ENCODE measurements around the gene SLC7A7. TPM values are rescaled to one million over a fixed set of nuclear protein-coding genes. Genes with fewer than 3 reads are reported as not detected.
"Not testable (repeated sequence)": the region's sequence is repeated elsewhere in the genome, so short reads cannot be mapped to it uniquely, and the experiment has no call there.

SLC7A7 gene
- total and polyA plus RNA-seq, 9 of the 15 experiments (the other 6 are each of a cell fraction or from before 2014, with no cell fraction given) = 0.07 to 0.68 (median 0.41) TPM

DNA sequence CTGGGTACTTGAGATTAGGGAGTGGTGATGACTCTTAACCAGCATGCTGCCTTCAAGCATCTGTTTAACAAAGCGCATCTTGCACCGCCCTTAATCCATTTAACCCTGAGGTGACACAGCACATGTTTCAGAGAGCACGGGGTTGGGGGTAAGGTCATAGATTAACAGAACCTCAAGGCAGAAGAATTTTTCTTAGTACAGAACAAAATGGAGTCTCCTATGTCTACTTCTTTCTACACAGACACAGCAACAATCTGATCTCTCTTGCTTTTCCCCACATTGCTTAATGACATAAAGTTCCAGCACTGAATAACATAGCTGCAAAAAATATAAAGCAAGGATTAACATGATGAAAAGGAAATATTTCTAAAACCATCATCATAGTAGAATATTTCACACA, 89.9 kb downstream of the SLC7A7 start:
- WGBS (ENCODE audit: insufficient coverage, low coverage, missing lambda C conversion rate) = 0% methylated on average over 2 of the region's 3 CpGs
- H4K20me1 ChIP-seq (replicated peaks; ENCODE audit: control insufficient read depth, insufficient read depth, low read length); DNase-seq (ENCODE audit: extremely low read depth in 1 of 4, low spot score in 3 of 4); intact Hi-C loops (cut with micrococcal nuclease); ATAC-seq; H3K27me3 ChIP-seq (ENCODE audit: control insufficient read depth in 2 of 2, insufficient read depth in 2 of 2, low read length in 2 of 2); H3K79me2 ChIP-seq (ENCODE audit: control insufficient read depth, insufficient read depth, low read length); H2AFZ ChIP-seq (ENCODE audit: low read depth, low read length); H3K4me3 ChIP-seq; H3K27ac ChIP-seq (ENCODE audit: extremely low read depth, low read depth, low read length); CTCF ChIA-PET (ENCODE audit: low intra/inter-chr PET ratio); H3K9ac ChIP-seq (ENCODE audit: insufficient read depth in 1 of 2, low read depth in 2 of 2, low read length in 2 of 2); H3K4me2 ChIP-seq (ENCODE audit: insufficient read depth, low read length); in situ Hi-C loops (cut with MboI); H3K9me1 ChIP-seq (ENCODE audit: control insufficient read depth, insufficient read depth, low read length); FAIRE-seq; H3K36me3 ChIP-seq (ENCODE audit: control insufficient read depth, insufficient read depth, low read length); POLR2A ChIA-PET; H3K9me3 ChIP-seq (replicated peaks; ENCODE audit: control insufficient read depth, insufficient read depth, low read depth, low read length); BruUV-seq (replicated peaks); TF ChIP-seq NR2C2 (CRISPR knock-in tag; IDR thresholded peaks at IDR 0.05); NR2C1 (IDR thresholded peaks at IDR 0.05): not testable (repeated sequence)
- H3K4me1 ChIP-seq (replicated peaks in 1 of 2; ENCODE audit: control insufficient read depth in 2 of 2, insufficient read depth in 2 of 2, low read length in 2 of 2) = peaks cover 10 to 13% of the 10 kb centered on the region in 2 experiments; a peak in 4 of 5 replicates
- TF ChIP-seq NCOR1 (IDR thresholded peaks at IDR 0.05) (peak; percentile 33; the same call in 1 of the 2 replicates), NR2C2 (tag; IDR thresholded peaks at IDR 0.05) (peak; percentile 27; the same call in 1 of the 2 replicates), ZNF668 (CRISPR knock-in tag; IDR thresholded peaks at IDR 0.05) (peak; percentile 28; the same call in 1 of the 2 replicates), PTTG1 (tag; IDR thresholded peaks at IDR 0.05; ENCODE audit: low read depth) (peak; percentile 48; the same call in 1 of the 2 replicates), PTRF (tag; IDR thresholded peaks at IDR 0.05) (peak; percentile 55; the same call in 1 of the 2 replicates), NR2C1 (tag; IDR thresholded peaks at IDR 0.05) (peak; percentile 66), DMBX1 (CRISPR knock-in tag; IDR thresholded peaks at IDR 0.05; ENCODE audit: borderline replicate concordance) (peak; percentile 68; the same call in 1 of the 2 replicates), KDM1A (IDR thresholded peaks at IDR 0.05) (peak in 1 of 2 experiments; percentile 19; a peak in 1 of 4 replicates), ARID1B (IDR thresholded peaks at IDR 0.05) (peak; percentile 33; the same call in 1 of the 2 replicates), EP400 (IDR thresholded peaks at IDR 0.05) (0 out of 2 replicates have a peak, but pooled peaks have one; percentile 17)
- TF ChIP-seq, protein P1, sequence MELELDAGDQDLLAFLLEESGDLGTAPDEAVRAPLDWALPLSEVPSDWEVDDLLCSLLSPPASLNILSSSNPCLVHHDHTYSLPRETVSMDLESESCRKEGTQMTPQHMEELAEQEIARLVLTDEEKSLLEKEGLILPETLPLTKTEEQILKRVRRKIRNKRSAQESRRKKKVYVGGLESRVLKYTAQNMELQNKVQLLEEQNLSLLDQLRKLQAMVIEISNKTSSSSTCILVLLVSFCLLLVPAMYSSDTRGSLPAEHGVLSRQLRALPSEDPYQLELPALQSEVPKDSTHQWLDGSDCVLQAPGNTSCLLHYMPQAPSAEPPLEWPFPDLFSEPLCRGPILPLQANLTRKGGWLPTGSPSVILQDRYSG (tag; conservative IDR thresholded peaks at IDR 0.05; ENCODE audit: low read depth) = peak; percentile 81; the same call in 1 of the 2 replicates
- TF ChIP-seq, protein P2, sequence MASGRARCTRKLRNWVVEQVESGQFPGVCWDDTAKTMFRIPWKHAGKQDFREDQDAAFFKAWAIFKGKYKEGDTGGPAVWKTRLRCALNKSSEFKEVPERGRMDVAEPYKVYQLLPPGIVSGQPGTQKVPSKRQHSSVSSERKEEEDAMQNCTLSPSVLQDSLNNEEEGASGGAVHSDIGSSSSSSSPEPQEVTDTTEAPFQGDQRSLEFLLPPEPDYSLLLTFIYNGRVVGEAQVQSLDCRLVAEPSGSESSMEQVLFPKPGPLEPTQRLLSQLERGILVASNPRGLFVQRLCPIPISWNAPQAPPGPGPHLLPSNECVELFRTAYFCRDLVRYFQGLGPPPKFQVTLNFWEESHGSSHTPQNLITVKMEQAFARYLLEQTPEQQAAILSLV (tag; IDR thresholded peaks at IDR 0.05) = peak; percentile 82
- TF ChIP-seq, protein P3, sequence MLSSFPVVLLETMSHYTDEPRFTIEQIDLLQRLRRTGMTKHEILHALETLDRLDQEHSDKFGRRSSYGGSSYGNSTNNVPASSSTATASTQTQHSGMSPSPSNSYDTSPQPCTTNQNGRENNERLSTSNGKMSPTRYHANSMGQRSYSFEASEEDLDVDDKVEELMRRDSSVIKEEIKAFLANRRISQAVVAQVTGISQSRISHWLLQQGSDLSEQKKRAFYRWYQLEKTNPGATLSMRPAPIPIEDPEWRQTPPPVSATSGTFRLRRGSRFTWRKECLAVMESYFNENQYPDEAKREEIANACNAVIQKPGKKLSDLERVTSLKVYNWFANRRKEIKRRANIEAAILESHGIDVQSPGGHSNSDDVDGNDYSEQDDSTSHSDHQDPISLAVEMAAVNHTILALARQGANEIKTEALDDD (IDR thresholded peaks at IDR 0.05) = peak; percentile 27; the same call in 1 of the 2 replicates
- TF ChIP-seq, protein P4, sequence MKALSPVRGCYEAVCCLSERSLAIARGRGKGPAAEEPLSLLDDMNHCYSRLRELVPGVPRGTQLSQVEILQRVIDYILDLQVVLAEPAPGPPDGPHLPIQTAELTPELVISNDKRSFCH (CRISPR knock-in tag; IDR thresholded peaks at IDR 0.05) = not testable (repeated sequence)
- TF ChIP-seq, protein P4 (tag; IDR thresholded peaks at IDR 0.05) = peak; percentile 55; the same call in 1 of the 2 replicates
